Stimulated activated CD4-positive, alpha-beta T cell treated with anti-CD3 and anti-CD28 coated beads, Interleukin-4, amount 100 ng/mL, for 24 hours (primary cell): ENCODE data around the gene GPR18.
A peak's percentile ranks its signal among the peaks of the same experiment; 100 is the strongest.
"Not testable (repeated sequence)": the region's sequence is repeated elsewhere in the genome, so short reads cannot be mapped to it uniquely, and the experiment has no call there.

Experiments
- DNase-seq: peaks from one replicate; pipeline ENCODE4 v3.0.0-alpha.2; 2020

GPR18 gene

DNA sequence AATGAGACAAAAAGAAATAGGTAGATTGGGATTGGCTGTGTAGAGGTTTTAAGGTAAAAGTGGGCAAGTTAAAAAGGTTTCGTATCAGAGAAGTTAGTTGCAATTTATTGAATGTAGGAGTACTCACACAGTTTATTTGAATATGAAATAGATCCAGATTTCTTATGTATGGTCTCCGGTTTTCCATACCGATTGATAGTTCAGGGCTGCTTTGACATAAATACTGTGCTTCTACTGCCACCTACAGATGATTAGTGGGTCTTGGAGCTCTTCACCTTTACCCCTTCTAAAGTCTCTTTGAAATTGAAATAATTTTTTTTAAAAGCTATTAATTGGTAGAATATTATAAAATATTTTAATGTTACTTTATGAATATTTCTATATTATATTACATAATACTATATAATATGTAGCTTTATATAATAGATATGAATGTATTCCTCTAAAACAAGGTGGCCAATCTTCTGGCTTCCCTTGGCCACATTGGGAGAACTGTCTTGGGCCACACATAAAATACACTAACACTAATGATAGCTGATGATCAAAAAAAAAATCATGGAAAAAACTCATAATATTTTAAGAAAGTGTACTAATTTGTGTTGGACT, 7.7 kb upstream of the GPR18 start:
- no peak for DNase-seq

DNA sequence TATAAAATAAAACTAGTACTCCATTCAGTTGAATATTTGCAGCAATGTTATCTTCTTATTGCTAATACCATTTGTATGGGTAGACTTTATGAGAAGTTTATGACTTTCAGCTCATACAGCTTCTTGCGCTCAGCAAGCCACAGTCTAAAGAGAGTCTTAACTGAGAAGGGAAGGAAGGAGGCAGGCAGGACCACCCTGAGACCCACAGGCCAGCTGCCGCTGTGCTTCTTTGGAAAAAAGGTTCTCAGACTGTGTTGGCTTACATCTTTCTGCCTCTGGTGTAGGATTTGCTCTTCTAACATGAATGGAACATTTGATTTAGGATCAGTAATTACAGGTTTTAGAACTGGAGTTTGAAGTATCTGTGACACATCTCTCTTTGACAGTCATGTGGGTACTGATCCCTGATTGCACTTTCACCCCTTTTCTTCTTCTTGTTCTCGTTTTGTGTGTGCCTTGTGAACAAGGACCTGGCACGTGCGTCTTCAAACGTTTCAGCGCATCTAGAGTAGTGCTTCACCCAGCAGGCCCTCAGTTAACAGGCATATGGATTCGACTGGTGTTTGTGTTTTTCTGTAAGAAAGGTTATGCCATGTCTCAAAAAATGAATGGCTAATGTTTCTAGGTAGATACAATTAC, 7.1 kb upstream of the GPR18 start:
- peak; percentile 52 for DNase-seq

DNA sequence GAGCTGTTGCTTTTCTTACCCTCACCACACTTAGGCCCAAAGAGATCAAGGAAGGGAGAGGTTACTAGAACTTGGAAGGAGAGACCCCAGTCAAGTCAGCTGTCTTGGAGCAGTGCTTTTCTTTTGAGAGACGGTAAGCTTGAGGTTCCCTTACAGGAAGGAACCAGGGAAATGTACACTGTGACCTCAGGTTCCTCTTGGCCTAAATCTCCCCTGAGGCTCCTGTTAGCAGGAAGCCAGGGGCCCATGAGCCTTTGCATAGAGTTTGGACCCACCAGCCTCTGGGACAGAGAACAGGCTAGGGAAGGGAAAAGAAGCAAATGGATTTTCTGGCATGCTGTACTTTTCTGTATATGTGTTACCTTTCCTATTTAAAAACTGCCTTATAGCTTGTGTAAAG, 5.9 kb upstream of the GPR18 start:
- no peak for DNase-seq

DNA sequence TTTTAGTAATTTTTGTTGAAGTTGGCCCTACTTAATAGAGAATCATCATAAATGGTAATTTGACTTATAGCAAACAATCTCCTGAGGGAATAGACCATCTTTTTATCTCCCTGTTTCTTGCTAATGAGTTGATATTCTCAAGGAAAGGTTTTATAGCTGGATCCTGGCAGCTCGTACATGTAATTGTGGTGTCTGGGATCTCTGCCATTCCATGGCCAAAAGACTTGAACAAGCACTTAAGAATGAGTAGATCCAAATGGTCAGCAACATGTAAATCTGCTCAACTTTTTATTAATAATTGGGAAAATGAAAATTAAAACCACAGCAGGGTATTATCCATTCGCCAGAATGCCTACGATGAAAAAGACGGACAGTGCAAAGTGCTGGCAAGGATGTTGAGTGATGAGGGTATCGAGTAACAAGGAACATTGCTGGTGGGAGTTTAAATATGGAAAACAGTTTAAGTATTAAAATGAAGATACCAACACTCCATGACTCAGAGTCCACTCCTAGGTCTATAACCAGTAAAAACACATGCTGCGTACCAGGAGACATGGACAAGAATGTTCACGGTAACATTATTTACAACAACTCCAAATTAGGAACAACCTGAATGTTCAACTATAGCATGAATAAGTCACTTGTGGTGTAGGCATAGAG, 5.1 kb upstream of the GPR18 start:
- no peak for DNase-seq

DNA sequence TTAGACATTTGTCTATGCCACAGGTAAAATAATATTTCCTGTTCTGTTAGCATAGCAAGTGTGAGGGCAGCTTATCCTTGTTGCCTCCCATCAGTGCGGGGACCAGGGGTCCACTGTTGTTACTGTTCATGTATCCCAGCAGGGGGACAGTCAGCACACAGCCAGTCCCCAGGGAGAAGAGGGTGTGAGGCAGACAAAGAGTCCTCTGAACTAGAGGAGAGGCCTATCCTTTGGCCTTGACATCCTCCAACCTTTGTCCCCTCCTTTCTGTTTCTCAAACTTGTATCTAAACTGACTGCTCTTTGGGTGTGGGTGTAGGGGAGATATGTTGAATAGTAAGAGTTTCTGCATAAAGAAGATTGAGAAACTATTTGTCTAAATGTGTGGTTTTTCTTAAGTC, 2.9 kb upstream of the GPR18 start:
- no peak for DNase-seq

DNA sequence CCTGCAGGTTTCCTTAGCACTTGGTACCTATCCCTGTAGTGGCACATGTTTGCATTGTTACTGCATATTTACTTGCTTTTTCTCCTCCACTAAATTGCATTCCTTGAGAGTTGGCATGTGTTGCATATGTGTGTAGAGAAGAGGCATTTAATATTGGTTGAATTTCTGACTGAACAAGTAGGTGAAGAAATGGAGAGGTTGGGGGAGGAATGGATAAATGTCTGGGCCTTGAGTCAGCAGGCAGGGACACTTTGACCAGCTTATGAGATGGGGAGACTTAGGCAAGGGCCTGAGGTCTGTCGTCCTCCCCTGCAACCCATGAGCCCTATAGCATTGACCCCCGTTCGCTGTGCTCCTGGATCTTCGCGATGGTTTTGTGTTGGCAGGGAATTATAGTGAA, 2.0 kb upstream of the GPR18 start:
- DNase-seq, result no peak

DNA sequence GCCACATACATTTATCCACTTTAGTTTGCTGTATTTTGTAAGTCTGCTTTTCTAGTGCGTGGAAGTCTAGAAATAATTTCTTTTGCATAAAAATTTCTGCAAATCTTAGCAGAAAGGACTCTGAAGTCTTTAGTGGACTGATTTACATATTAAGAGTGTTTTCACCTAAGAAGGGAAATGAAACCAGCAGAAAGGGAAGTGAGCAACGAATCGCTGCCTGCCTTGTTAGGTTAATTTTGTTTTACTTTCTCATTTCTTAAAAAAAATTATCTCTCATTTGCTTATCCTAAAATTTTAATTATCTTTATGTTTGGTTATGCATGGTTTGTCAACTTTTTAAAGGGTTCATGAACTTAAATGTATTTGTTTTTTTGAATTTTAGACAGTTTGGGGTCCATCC, 767 bp upstream of the GPR18 start:
- DNase-seq, result peak; percentile 25

DNA sequence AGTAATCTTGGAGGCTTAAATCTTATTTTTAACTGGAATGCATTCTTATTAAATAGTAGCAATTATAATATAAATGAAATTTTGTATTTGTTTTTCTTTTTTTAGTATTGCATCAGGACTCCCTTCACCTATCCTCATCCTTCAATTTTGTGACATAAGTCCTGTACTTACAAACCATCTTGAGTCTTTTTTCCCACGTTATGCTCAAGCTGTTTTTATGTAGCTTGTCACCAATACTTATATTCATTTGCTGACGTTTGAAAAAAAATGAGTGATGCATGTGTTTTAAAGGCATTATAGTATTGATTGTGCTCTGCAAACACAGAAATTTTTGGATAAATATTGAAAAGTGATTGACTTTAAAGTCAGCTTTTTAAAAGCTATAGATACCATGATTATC, 888 bp downstream of the GPR18 start:
- DNase-seq, result no peak

DNA sequence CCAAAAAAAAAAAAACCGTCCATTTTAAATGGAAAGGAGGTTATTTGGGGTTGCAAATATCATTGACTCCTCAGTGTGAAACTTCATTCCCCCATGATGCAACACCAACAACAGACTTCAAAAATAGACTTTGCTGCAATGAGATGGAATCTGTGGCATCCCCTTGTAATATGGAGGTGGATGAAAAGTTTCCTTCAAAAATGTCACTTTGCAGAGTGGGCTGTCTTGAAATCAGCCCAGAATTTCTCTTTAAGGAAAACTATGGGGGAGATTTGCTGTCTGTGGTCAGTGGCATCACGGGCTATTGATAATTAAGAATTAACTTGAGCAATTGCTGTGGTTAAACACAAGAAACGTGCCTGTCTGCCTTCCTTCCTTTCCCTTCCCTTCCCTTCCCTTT, 1.5 kb downstream of the GPR18 start:
- DNase-seq, result no peak

DNA sequence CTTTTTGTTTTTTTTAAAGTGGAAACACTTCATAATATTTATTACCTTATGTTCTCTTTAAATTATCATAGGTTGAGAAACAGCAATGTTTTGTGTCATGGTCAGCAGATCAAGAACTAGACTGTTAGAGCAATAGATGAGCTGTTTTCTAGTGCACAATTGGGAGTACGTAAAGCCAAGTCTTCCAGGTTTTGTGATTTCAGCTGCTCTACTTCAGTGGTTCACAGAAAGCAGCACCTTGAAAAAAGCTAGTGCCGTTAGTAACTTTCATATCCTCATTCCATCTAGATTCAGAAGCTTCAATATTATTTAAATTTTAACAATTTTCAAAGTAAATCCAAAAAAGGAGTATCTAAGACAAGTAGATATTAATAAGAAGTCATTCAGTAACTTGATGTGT, 1.9 kb downstream of the GPR18 start:
- DNase-seq, result no peak

DNA sequence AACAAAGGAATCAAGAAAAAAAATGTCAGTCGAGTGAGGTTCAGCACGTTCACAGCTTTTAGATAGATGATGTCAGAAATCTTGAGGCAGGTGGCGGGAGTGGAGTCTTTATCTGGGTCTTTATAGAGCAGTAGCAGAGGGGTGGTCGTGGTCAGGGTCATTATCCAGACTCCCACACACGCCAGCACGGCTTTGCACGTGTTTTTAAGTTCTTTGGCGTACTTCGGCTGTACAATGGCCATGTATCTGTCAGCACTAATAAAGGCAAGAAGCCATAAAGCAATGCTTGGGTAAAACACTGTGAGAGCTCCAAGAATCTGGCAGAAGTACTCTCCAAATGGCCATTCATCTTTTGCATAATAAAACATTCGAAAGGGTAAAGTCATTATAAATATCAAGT, 2.9 kb downstream of the GPR18 start:
- DNase-seq, result no peak

DNA sequence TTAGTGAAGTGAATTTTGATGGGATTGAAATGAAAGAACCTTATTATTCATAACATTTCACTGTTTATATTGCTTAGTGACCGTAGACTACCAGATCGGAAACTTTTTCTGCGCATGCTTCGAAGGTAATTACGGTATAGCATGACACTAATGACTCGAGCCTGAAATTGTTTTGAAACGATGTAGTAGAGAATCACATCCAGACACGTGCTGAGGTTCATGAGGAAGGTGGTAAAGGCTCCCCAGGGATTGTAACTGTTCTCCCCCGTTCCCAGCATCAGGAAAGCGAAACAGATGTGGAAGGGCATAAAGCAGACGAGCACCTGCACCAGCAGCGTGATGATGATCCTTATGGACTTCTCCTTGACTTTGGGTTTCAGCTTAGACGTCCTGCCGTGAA, 3.3 kb downstream of the GPR18 start:
- DNase-seq, result no peak

DNA sequence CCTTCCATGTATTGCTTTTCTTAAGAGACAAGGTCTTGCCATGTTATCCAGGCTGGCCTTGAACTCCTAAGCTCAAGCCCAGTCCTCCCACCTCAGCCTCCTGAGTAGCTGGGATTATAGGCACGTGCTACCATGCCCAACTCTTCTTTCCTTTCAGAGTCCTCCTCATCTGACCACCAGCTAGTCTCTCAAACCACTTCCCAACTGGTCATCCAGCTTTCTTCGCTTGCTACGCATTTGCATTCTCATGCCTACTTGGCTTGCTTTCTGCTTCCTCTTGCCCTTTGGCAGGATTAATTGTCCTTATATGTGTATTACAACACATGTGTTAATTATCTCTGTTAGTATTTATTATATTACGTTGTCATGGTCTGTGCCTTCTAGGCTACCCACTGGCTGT, 6.3 kb downstream of the GPR18 start:
- DNase-seq, result no peak

DNA sequence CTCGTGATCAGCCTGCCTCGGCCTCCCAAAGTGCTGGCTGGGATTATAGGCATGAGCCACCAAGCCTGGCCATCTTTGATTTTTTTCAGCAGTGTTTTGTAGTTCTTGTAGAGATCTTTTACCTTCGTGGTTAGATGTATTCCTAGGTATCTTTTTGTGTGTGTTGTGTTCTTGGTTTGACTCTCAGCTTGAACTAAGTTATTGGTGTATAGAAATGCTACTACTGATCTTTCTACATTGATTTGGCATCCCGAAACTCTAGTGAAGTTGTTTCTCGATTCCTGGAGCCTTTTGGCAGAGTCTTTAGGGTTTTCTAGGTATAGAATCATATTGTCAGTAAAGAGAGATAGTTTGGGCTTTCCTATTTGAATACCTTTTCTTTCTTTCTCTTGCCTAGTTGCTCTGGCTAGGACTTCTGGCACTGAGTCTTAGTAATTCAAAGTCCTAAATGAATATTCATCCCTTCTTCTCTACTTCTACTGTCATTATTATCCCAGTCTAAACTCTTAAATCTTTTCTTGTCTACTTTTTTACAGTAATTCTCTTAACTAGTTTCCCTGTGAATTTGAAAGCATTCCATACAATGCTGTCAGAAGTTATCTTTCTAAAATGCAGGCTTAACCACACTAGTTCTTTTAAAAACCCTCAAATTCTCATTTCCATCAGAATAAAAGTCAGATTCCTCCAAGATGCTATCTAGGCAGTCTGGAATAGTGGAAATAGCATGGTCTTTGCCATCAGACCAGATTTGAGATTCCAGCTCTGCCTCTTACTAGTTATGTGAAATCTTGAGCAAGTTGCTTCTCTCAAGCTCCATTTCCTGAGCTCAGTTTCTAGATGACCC, 7.0 kb downstream of the GPR18 start:
- DNase-seq, result no peak

DNA sequence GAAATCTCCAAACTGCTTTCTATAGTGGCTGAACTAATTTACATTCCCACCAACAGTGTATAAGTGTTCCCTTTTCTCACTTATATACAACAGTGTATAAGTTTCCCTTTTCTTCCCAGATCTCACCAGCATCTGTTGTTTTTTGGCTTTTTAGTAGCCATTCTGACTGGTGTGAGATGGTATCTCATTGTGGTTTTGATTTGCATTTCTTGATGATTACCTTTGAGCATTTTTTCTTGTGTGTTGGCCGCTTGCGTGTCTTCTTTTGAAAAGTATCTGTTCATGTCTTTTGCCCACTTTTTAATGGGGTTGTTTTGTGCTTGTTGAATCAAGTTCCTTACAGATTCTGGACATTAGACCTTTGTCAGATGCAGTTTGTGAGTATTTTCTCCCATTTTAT, 8.6 kb downstream of the GPR18 start:
- not testable (repeated sequence) for DNase-seq

DNA sequence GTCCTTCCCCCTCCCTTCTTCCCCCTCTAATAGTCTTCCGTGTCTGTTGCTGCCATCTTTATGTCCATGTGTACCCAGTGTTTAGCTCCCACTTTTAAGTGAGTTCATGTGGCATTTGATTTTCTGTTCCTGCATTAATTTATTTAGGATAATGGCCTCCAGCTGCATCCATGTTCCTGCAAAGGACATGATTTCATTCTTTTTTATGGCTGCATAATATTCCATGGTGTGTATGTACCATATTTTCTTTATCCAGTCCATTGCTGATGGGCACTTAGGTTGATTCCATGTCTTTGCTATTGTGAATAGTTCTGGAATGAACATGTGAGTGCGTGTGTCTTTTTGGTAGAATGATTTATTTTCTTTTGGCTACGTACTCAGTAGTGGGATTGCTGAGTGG, 9.0 kb downstream of the GPR18 start:
- not testable (repeated sequence) for DNase-seq

DNA sequence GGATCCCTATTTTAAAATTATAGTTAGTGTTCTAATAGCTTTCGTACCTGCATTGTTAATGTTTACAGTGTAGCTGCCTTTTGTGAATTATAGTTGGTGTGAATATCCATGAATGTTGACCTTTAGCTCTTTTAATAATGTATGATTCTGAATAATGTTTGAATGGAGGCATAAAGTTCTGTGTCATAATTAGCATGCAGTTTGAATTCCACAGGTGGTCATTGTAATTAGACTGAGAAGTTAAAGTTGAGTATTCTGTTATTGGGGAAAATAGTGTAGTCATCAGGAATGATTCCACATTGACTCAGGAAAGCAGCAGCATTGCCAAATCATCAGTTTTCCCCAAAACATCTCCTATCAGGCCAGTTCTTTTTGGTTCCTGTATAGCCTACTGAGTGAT, 12.1 kb downstream of the GPR18 start:
- DNase-seq, result no peak

DNA sequence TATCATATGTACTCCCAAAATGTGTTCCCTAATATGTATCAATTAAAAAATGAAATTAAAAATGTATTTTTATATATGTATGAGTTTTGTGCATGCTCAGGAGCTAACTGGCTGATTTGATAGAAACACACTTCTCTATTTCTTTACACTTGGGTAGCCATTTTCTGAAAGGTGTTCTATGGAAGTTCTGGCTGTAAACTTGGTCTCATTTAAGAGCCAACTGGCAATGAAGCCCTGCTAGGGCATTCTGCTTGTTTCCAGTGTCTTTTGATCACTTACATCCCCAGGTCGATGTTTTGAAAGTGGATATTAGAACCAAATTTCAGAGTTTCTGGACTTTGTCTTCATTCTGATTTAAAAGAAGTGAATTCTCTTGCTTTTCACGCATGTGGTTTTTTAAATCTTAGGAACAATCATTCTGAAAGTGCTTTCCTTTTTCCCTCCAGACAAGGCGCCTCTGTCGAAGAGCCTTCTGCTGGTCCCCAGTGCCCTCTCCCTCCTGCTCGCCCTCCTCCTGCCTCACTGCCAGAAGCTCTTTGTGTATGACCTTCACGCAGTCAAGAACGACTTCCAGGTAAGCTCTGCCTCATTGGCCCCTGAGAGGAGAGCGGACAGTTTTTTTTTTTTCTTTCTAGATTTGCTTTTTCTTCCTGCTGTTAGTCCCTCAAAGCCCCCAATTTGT, 20.1 kb downstream of the GPR18 start:
- peak; percentile 36 for DNase-seq

DNA sequence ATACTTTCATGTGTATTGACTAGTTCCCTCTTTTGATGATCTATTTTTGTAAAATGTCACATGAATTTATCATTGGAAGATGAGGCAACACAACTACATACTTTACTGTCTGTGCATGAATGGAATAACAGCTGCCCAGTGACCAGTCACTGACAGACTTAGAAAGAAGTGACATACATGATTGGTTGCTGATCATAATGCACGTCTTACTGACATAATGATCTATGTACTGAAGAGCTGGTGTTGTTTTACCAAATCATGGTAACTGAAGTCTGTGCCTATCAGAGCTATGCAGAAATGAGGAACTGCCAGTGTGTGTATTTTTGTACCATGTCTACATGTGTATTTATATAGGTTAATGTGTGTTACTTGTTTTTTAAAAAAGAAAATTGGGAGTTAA, 26.5 kb downstream of the GPR18 start:
- DNase-seq, result no peak

DNA sequence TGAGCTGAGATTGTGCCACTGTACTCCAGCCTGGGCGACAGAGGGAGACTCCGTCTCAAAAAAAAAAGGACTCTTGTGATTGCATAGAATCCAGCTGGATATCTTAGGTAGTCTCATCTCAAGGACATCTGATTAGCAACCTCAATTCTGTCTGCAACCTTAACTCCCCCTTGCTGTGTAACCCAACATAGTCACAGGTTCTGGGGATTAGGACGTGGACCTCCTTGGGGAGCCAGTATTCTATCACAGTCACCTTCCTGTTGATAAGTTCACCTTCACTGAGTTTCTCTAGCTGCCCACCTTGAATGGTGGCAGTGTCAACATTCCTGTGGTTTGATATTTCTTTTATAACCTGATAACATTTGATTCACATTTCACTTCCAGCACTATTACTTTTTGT, 27.2 kb downstream of the GPR18 start:
- no peak for DNase-seq

DNA sequence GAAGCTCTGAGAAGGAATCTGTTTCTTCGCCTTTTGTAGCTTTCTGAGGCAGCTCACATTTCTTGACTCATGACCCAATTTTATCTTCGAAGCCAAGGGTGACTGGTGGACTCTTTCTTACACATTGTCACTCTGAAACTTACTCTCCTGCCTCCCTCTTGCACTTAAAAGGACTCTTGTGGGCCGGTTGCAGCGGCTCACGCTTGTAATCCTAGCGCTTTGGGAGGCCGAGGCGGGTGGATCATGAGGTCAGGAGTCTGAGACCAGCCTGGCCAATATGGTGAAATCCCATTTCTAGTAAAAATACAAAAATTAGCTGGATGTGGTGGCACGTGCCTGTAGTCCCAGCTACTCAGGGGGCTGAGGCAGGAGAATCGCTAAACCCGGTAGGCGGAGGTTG, 27.6 kb downstream of the GPR18 start:
- not testable (repeated sequence) for DNase-seq

DNA sequence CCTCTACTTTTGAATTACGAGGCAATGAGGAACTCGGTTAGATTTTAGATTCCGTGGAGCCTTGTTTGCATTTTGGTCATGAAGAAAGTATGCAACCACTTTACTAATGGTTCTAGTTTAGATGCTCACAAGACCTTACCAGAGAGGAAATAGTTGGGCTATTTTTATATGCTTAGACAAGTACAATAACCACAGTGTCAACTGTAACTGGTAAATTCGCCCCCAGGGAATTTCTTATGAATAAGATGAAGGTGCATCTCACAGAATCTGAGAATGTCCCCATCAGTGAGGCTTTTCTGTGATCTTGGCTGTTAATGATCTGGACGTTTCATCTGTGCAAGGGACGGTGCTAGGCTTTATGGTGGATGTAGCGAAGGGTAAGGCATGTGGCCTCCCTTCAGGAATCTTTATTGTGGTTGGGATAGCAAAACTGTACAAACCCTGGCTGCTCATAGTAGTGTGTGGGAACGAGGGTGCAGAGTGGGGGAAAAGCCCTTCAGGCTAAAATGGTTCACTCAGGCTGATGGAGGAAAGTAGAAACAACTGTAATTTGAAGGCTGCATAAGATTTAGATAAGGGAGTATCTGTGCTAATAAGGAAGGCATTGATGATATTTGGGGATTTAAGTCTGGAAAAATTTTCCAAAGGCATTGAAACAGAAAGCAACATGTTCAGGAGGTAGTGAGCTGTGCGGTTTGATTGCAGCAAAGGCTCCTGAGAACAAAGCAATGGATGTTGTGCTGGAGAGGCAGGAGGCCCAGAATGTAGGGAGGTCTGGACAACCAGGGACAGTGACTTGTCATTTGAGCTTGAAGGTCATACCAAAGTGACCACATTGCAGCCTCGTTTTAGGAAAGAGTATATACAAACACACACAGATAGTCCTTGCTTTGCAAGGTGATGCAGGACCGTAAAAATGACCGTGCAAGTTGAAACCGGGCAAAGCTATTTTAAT, 29.2 kb downstream of the GPR18 start:
- DNase-seq, result no peak
